ENCODE results near the gene NSUN5.

NSUN5 gene

GRCh38 chr7:73308665-73309214, at the start of gene NSUN5:
Gene NSUN5 (minus strand): TSS chr7:73308826. CDS start chr7:73308790, 36 bp downstream.
- peaks cover 49% of the 10 kb centered on the region for H3K4me1 ChIP-seq
- no peaks in the 10 kb centered on the region for H4K20me1 ChIP-seq
- peak within 1 kb of the TSS; percentile 87 for H3K9ac ChIP-seq
- TF ChIP-seq Cebpa-rat (IDR thresholded peaks at IDR 0.05): 0 out of 2 replicates have a peak, but pooled peaks have one; percentile 48
- peak within 1 kb of the TSS; percentile 81 for H3K27ac ChIP-seq
- peak within 1 kb of the TSS; percentile 76 for H3K4me3 ChIP-seq
- peak within 1 kb of the TSS; percentile 73 for H3K4me2 ChIP-seq
- peaks cover 30% of the 10 kb centered on the region for H3K36me3 ChIP-seq
- H3K27me3 ChIP-seq: no peaks in the 10 kb centered on the region
- no peaks in the 10 kb centered on the region for H3K9me3 ChIP-seq

GRCh38 chr7:73356159-73356558, 47.5 kb upstream of the NSUN5 start:
- no peak for TF ChIP-seq Cebpa-rat (IDR thresholded peaks at IDR 0.05)
- no peak overlapping the region for H3K9ac ChIP-seq

DNA sequence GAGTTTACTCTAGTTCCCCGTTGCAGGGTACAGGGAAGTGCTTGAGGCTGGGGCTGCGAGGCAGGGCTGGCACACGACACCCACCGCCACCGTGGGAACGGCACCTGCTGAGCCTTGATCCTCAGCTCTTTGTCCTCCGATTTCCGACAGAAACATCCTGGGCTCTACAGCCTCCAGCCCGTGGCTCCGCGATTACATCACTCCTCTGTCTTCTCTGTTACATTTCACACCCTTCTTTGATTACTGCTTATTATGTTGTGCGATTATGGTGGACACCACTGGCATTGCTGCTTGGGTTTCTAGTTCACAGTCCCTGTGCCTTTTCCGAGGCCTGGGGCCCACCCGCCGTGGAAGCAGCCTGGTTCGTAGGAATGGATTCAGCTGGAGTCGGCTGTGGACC, 46.2 kb upstream of the NSUN5 start:
- Histone ChIP-seq H3K27me3 (no peaks in the 10 kb centered on the region; the same call in 1 of the 2 replicates), H3K27ac (no peak overlapping the region), H3K36me3 (no peaks in the 10 kb centered on the region), H4K20me1 (no peaks in the 10 kb centered on the region), H3K4me3 (no peak overlapping the region), H3K4me2 (no peak overlapping the region), H3K9ac (no peak overlapping the region), H3K4me1 (peaks cover 26% of the 10 kb centered on the region), H3K9me3 (peaks cover 12% of the 10 kb centered on the region; the same call in 1 of the 2 replicates)
- TF ChIP-seq Cebpa-rat (IDR thresholded peaks at IDR 0.05): no peak

More at GRCh38 chr7:73356159-73356558, 47.5 kb upstream of the NSUN5 start:
- no peaks in the 10 kb centered on the region; the same call in 1 of the 2 replicates for H3K27me3 ChIP-seq
- no peak overlapping the region for H3K4me2 ChIP-seq
- no peaks in the 10 kb centered on the region for H3K36me3 ChIP-seq
- no peak overlapping the region for H3K27ac ChIP-seq
- H3K4me3 ChIP-seq: no peak overlapping the region
- peaks cover 15% of the 10 kb centered on the region; the same call in 1 of the 2 replicates for H3K9me3 ChIP-seq
- H3K4me1 ChIP-seq: peaks cover 16% of the 10 kb centered on the region; the same call in 1 of the 2 replicates
- H4K20me1 ChIP-seq: no peaks in the 10 kb centered on the region

GRCh38 chr7:73354196-73354595, 45.6 kb upstream of the NSUN5 start:
- H3K4me2 ChIP-seq: no peak overlapping the region
- peaks cover 10% of the 10 kb centered on the region; the same call in 1 of the 2 replicates for H3K9me3 ChIP-seq
- H3K4me1 ChIP-seq: peaks cover 28% of the 10 kb centered on the region
- H3K9ac ChIP-seq: no peak overlapping the region
- H4K20me1 ChIP-seq: no peaks in the 10 kb centered on the region
- no peak overlapping the region for H3K27ac ChIP-seq
- no peak for TF ChIP-seq Cebpa-rat (IDR thresholded peaks at IDR 0.05)
- H3K4me3 ChIP-seq: no peak overlapping the region
- H3K36me3 ChIP-seq: no peaks in the 10 kb centered on the region
- no peaks in the 10 kb centered on the region; the same call in 1 of the 2 replicates for H3K27me3 ChIP-seq

DNA sequence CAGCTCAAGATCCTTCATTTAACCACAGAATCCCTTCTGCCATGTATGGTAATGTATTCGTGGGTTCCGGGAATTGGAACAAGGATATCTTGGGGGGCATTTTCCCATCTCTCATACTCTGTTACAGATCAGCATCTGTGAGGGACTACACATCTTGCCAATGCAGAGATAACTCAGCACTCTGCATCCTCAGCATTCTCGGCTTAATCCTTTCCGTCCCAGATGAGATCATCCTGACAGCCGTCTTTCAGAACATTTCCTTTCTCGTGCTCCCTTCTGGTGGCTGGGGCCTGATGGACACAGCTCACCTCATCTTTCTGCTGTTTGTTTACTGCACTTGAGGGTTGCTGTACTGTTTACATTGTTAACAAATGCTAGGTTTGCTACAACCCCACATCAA, 44.6 kb upstream of the NSUN5 start:
- Histone ChIP-seq H3K9ac (no peak overlapping the region), H3K27me3 (no peaks in the 10 kb centered on the region; the same call in 1 of the 2 replicates), H3K9me3 (peaks cover 10% of the 10 kb centered on the region; the same call in 1 of the 2 replicates), H3K36me3 (no peaks in the 10 kb centered on the region), H4K20me1 (no peaks in the 10 kb centered on the region), H3K4me1 (peaks cover 25% of the 10 kb centered on the region), H3K27ac (no peak overlapping the region), H3K4me2 (no peak overlapping the region), H3K4me3 (no peak overlapping the region)
- no peak for TF ChIP-seq Cebpa-rat (IDR thresholded peaks at IDR 0.05)

GRCh38 chr7:73352784-73353183, 44.2 kb upstream of the NSUN5 start:
- no peak overlapping the region for H3K27ac ChIP-seq
- TF ChIP-seq Cebpa-rat (IDR thresholded peaks at IDR 0.05): no peak
- H3K4me2 ChIP-seq: no peak overlapping the region
- no peaks in the 10 kb centered on the region for H3K27me3 ChIP-seq
- no peak overlapping the region for H3K4me3 ChIP-seq
- no peaks in the 10 kb centered on the region for H4K20me1 ChIP-seq
- H3K4me1 ChIP-seq: peaks cover 20% of the 10 kb centered on the region
- H3K36me3 ChIP-seq: no peaks in the 10 kb centered on the region
- H3K9ac ChIP-seq: no peak overlapping the region
- peaks cover 10% of the 10 kb centered on the region; the same call in 1 of the 2 replicates for H3K9me3 ChIP-seq

DNA sequence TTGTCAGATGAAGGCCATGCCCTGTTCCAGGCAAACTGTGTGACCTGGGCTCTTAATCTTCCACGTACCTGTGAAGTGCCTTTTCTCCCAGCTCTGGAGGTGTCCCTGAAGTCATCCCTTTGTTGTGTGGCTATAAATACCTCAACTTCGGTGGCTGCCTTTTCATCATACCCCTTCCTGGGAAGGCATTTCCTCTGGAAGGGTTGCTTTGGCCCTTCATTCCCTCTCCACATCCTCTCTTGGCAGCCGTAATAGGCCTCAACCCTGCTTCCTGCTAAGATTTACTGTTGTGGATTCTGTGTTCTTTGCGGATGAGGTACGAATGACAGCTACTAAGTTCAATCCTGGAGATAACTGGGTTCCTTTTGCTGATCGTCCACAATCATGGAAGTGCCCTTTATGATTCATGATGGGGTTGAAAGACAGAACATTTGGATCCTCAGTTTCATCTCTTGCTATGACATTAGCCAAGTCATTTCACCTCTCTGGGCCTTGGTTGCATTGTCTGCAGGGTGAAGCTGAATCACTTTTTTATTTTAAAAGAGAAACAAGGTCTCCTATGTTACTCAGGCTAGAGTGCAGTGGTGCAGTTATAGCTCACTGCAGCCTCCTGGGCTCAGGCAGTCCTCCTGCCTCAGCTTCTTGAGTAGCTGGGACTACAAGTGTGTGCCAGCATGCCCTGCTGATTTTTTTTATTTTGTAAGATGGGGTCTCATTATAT, 43.0 kb upstream of the NSUN5 start:
- H4K20me1 ChIP-seq: no peaks in the 10 kb centered on the region
- H3K27me3 ChIP-seq: no peaks in the 10 kb centered on the region
- H3K9ac ChIP-seq: no peak overlapping the region
- H3K4me3 ChIP-seq: no peak overlapping the region
- TF ChIP-seq Cebpa-rat (IDR thresholded peaks at IDR 0.05): no peak
- no peaks in the 10 kb centered on the region for H3K36me3 ChIP-seq
- no peak overlapping the region for H3K27ac ChIP-seq
- H3K4me2 ChIP-seq: no peak overlapping the region
- H3K4me1 ChIP-seq: peaks cover 19% of the 10 kb centered on the region
- peaks cover 10% of the 10 kb centered on the region; the same call in 1 of the 2 replicates for H3K9me3 ChIP-seq

GRCh38 chr7:73350306-73351068, 41.9 kb upstream of the NSUN5 start:
- no peaks in the 10 kb centered on the region for H3K27me3 ChIP-seq
- H3K4me1 ChIP-seq: peaks cover 19% of the 10 kb centered on the region
- H3K4me2 ChIP-seq: peak overlapping the region; percentile 44
- H4K20me1 ChIP-seq: no peaks in the 10 kb centered on the region
- no peak overlapping the region for H3K9ac ChIP-seq
- 0 out of 2 replicates have a peak overlapping the region, but pooled peaks have one; percentile 20 for H3K27ac ChIP-seq
- peaks cover 10% of the 10 kb centered on the region; the same call in 1 of the 2 replicates for H3K9me3 ChIP-seq
- H3K36me3 ChIP-seq: no peaks in the 10 kb centered on the region
- TF ChIP-seq Cebpa-rat (IDR thresholded peaks at IDR 0.05): no peak
- H3K4me3 ChIP-seq: no peak overlapping the region

DNA sequence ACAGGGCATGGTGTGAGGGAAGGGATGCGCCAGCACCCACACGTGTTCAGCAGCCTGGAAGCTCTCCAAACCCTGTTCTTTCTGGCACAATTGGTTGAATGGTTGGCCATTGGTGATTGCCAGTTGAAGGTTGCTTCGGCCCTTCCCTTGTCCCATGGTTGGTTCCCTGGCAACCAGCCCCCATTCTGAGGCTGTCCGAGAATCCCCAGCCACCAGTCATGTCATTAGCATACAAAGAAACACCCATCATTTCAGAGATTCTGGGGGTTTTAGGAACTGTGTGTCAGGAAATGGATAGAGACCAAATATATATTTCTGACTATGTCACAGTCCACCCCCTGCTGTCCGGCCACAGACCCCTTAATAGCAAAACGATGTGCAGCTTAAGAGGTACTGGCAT, 41.1 kb upstream of the NSUN5 start:
- H3K9me3 ChIP-seq: peaks cover 10% of the 10 kb centered on the region; the same call in 1 of the 2 replicates
- no peaks in the 10 kb centered on the region for H3K36me3 ChIP-seq

More for the DNA sequence above, 41.1 kb upstream of the NSUN5 start:
- Histone ChIP-seq H3K4me2 (peak overlapping the region; percentile 44), H3K9ac (no peak overlapping the region), H4K20me1 (no peaks in the 10 kb centered on the region), H3K4me1 (peaks cover 25% of the 10 kb centered on the region), H3K27me3 (no peaks in the 10 kb centered on the region), H3K27ac (no peak overlapping the region), H3K4me3 (no peak overlapping the region)
- TF ChIP-seq Cebpa-rat (IDR thresholded peaks at IDR 0.05): no peak

All from BLaER1 (cell line).